Heart left ventricle (tissue), 16 donors: ENCODE data around the gene RGS7. TPM values are rescaled to one million over a fixed set of nuclear protein-coding genes. Genes with fewer than 3 reads are reported as not detected.

Source experiments
- ATAC-seq, 4 donors: fragments of 200-7000 bp; cut with Tn5 transposase; one replicate each; pipeline ENCODE4 v1.9.1; 2020 to 2022; ENCODE audit warnings: moderate library complexity in 4 of 4, mild to moderate bottlenecking in 3 of 4, moderate number of reproducible peaks in 1 of 4
- DNase-seq, 5 donors: peaks; one replicate each; pipeline ENCODE4 v3.0.0-alpha.2; 2020
- H3K27ac ChIP-seq, 12 donors: fragments of 200-600 bp; sonication (generic) in 4 of 12; one replicate each; pipeline versions ENCODE4 v1.5.0 to v1.8.0; 2016 to 2022; ENCODE audit warnings: mild to moderate bottlenecking in 2 of 12
- H3K27me3 ChIP-seq, 9 donors: fragments of 200-600 bp; sonication (generic) in 2 of 9; one replicate each; pipeline versions ENCODE4 v1.5.1 to v1.8.0; 2016 to 2022; ENCODE audit warnings: mild to moderate bottlenecking in 3 of 9
- H3K36me3 ChIP-seq, 9 donors: fragments of 200-600 bp; sonication (generic) in 2 of 9; one replicate each; pipeline versions ENCODE4 v1.5.0 to v1.8.0; 2018 to 2022; ENCODE audit warnings: mild to moderate bottlenecking in 2 of 9
- H3K4me1 ChIP-seq, 12 donors: fragments of 200-600 bp; sonication (generic) in 4 of 12; one replicate each; pipeline versions ENCODE4 v1.5.0 to v1.8.0; 2016 to 2022; ENCODE audit warnings: mild to moderate bottlenecking in 3 of 12
- H3K4me3 ChIP-seq, 12 donors: fragments of 200-600 bp; sonication (generic) in 4 of 12; one replicate each; pipeline versions ENCODE4 v1.5.0 to v1.8.0; 2017 to 2022; ENCODE audit warnings: mild to moderate bottlenecking in 9 of 12, moderate library complexity in 4 of 12
- H3K9me3 ChIP-seq, 12 donors: fragments of 200-600 bp; sonication (generic) in 4 of 12; one replicate each; pipeline versions ENCODE4 v1.5.0 to v1.8.0; 2016 to 2022; ENCODE audit warnings: mild to moderate bottlenecking in 1 of 12
- CTCF ChIP-seq, 12 donors: fragments of 200-600 bp; sonication (generic) in 4 of 12; IDR thresholded peaks; one replicate each; pipeline versions ENCODE4 v1.5.0 to v1.8.0; 2018 to 2022; ENCODE audit warnings: antibody characterized with exemption in 12 of 12, mild to moderate bottlenecking in 5 of 12
- POLR2A ChIP-seq, 2 donors: fragments of 450-650 bp; IDR thresholded peaks; one replicate each; pipeline ENCODE4 v1.6.1; 2017; ENCODE audit warnings: antibody characterized with exemption in 2 of 2, mild to moderate bottlenecking in 2 of 2, moderate library complexity in 2 of 2
- WGBS, 4 donors: extraction: QIAGEN DNeasy Blood & Tissue Kit in 2 of 4; methylation state at CpG; one replicate each; pipeline versions ENCODE4 v1.1.5 to v1.1.7; 2013 to 2018; 5-methylcytosine and 5-hydroxymethylcytosine counted together
- intact Hi-C, 10 donors: fragments of 100-400 bp; cut with DNase I; formaldehyde crosslinking; loops; one replicate each; pipeline versions ENCODE4 v1.11.1 to v1.14.2; 2022
- polyA plus RNA-seq, 2 donors: library from polyadenylated mRNA; stranded (reverse); fragments of 200-250 nt; gene quantifications; one replicate each; pipeline ENCODE4 v1.2.3, GENCODE V29; 2013
- total RNA-seq, 9 donors: library from RNA; depleted of rRNA in 2 of 9; stranded (reverse); fragments of >200 nt in 2 of 9; fragmentation: NEBNext Ultra II Directional in 3 of 9; extraction: Animal tissue kit (Norgen Biotek cat#: 25700) in 3 of 9; gene quantifications; one replicate each; pipeline versions ENCODE4 v1.1.0 to v1.2.4, GENCODE V29; 2016 to 2023
- donor health status: ischemic (EF 13 %, LVEDD 7.1; RV severe dilation, severe dysfunction).
- donor health status: healthy with polysubstance abuse.
- donor health status: DM: no; HTN: yes; CAD: no.
- donor health status: DM: no; HTN: no; CAD: no.
- donor health status: ischemic (EF 25% LVEDD 6.9; RV normal size, moderate dysfunction).
- donor health status: ischemic (EF 25% LVEDD 5.7; RV mildly dilated, moderate dysfunction).
- donor health status: healthy.
- donor health status: DM: yes; HTN: yes; CAD: no.
- donor health status: ischemic (EF 35%, LVEDD 5.7; RV mildly dilated, moderate dysfunction).
- donor health status: nonischemic (EF 11% LVEDD 7.7; RV severe dilation, severe dysfunction).
- donor health status: DM: yes; HTN: yes; CAD: no.
- donor health status: PGD.
- donor health status: ischemic (EF 29% LVEDD 5.4; RV normal size, mild dysfunction).
- donor health status: nonischemic (EF 23%, LVEDD 6.1; RV moderate dilation, normal function).

The RGS7 gene
- total and polyA plus RNA-seq, 11 donors, result not detected

GRCh38 chr1:240947438-240948224 is 409.4 kb downstream of the RGS7 start:
- intact Hi-C loops, result loop anchor here in 2 of 10 donors (5.0 to 10.0 kb wide), 2 partner anchors 213 to 215 kb away; no protein-coding TSS in a partner anchor

GRCh38 chr1:240946926-240947325 is 410.1 kb downstream of the RGS7 start:
- intact Hi-C loops, result loop anchor here in 2 of 10 donors (5.0 to 10.0 kb wide), 2 partner anchors 212 to 215 kb away; no protein-coding TSS in a partner anchor
- DNase-seq, result no peak

More at GRCh38 chr1:240947438-240948224, 409.4 kb downstream of the RGS7 start:
- Histone ChIP-seq H3K4me1 (no peaks in the 10 kb centered on the region), H3K36me3 (no peaks in the 10 kb centered on the region), H3K9me3 (no peaks in the 10 kb centered on the region), H3K27ac (no peak overlapping the region), H3K27me3 (no peaks in the 10 kb centered on the region), H3K4me3 (no peak overlapping the region)
- DNase-seq, result no peak
- TF ChIP-seq CTCF (IDR thresholded peaks at IDR 0.05) (no peak), POLR2A (IDR thresholded peaks at IDR 0.05) (no peak)
- 82 to 85% (median 84%) methylated on average over 9 of the region's 9 CpGs for WGBS, 4 donors
- no peak for ATAC-seq

GRCh38 chr1:240942901-240943300 is 414.1 kb downstream of the RGS7 start:
- WGBS, 4 donors, result 90 to 92% (median 91%) methylated on average over 4 of the region's 4 CpGs
- TF ChIP-seq POLR2A (IDR thresholded peaks at IDR 0.05) (no peak), CTCF (IDR thresholded peaks at IDR 0.05) (no peak)
- Histone ChIP-seq H3K36me3 (no peaks in the 10 kb centered on the region), H3K27ac (no peak overlapping the region), H3K27me3 (no peaks in the 10 kb centered on the region), H3K4me1 (no peaks in the 10 kb centered on the region), H3K4me3 (no peak overlapping the region), H3K9me3 (peaks cover 0 to 11% (median under 1%) of the 10 kb centered on the region in 12 donors)
- DNase-seq, result no peak
- no peak for ATAC-seq
- intact Hi-C loops, result loop anchor here in 1 of 10 donors (10.0 kb wide), 1 partner anchor 208 kb away; no protein-coding TSS in a partner anchor

More at GRCh38 chr1:240946926-240947325, 410.1 kb downstream of the RGS7 start:
- H3K4me1 ChIP-seq, result no peaks in the 10 kb centered on the region
- ATAC-seq, result no peak
- 75 to 83% (median 83%) methylated on average over 2 of the region's 2 CpGs for WGBS, 4 donors
- H3K27ac ChIP-seq, result no peak overlapping the region
- H3K27me3 ChIP-seq, result no peaks in the 10 kb centered on the region
- TF ChIP-seq CTCF (IDR thresholded peaks at IDR 0.05), result peak in 6 of 12 donors; percentile 4 to 40 (median 31)
- TF ChIP-seq POLR2A (IDR thresholded peaks at IDR 0.05), result no peak
- no peaks in the 10 kb centered on the region for H3K9me3 ChIP-seq
- no peak overlapping the region for H3K4me3 ChIP-seq
- H3K36me3 ChIP-seq, result no peaks in the 10 kb centered on the region

GRCh38 chr1:240941701-240942370 is 415.2 kb downstream of the RGS7 start:
- Histone ChIP-seq H3K9me3 (peaks cover 0 to 22% (median 9%) of the 10 kb centered on the region in 12 donors), H3K27ac (no peak overlapping the region), H3K4me3 (no peak overlapping the region), H3K27me3 (no peaks in the 10 kb centered on the region), H3K4me1 (no peaks in the 10 kb centered on the region), H3K36me3 (no peaks in the 10 kb centered on the region)
- 72 to 74% (median 72%) methylated on average over 12 of the region's 12 CpGs for WGBS, 4 donors
- no peak for TF ChIP-seq POLR2A (IDR thresholded peaks at IDR 0.05)
- TF ChIP-seq CTCF (IDR thresholded peaks at IDR 0.05), result no peak
- DNase-seq (no peak), ATAC-seq (no peak)
- intact Hi-C loops, result loop anchor here in 1 of 10 donors (10.0 kb wide), 1 partner anchor 207 kb away; no protein-coding TSS in a partner anchor
